Heart left ventricle (tissue), 16 donors: Measurements from ENCODE around the gene HLF. TPM values are rescaled to one million over a fixed set of nuclear protein-coding genes. Genes with fewer than 3 reads are reported as not detected.
"Not testable (repeated sequence)": the region's sequence is repeated elsewhere in the genome, so short reads cannot be mapped to it uniquely, and the experiment has no call there.

Experiments used
- ATAC-seq, 4 donors: fragments of 200-7000 bp; cut with Tn5 transposase; one replicate each; pipeline ENCODE4 v1.9.1; 2020 to 2022; ENCODE audit warnings: moderate library complexity in 4 of 4, mild to moderate bottlenecking in 3 of 4, moderate number of reproducible peaks in 1 of 4
- DNase-seq, 5 donors: peaks; one replicate each; pipeline ENCODE4 v3.0.0-alpha.2; 2020
- H3K27ac ChIP-seq, 12 donors: fragments of 200-600 bp; sonication (generic) in 4 of 12; one replicate each; pipeline versions ENCODE4 v1.5.0 to v1.8.0; 2016 to 2022; ENCODE audit warnings: mild to moderate bottlenecking in 2 of 12
- H3K27me3 ChIP-seq, 9 donors: fragments of 200-600 bp; sonication (generic) in 2 of 9; one replicate each; pipeline versions ENCODE4 v1.5.1 to v1.8.0; 2016 to 2022; ENCODE audit warnings: mild to moderate bottlenecking in 3 of 9
- H3K36me3 ChIP-seq, 9 donors: fragments of 200-600 bp; sonication (generic) in 2 of 9; one replicate each; pipeline versions ENCODE4 v1.5.0 to v1.8.0; 2018 to 2022; ENCODE audit warnings: mild to moderate bottlenecking in 2 of 9
- H3K4me1 ChIP-seq, 12 donors: fragments of 200-600 bp; sonication (generic) in 4 of 12; one replicate each; pipeline versions ENCODE4 v1.5.0 to v1.8.0; 2016 to 2022; ENCODE audit warnings: mild to moderate bottlenecking in 3 of 12
- H3K4me3 ChIP-seq, 12 donors: fragments of 200-600 bp; sonication (generic) in 4 of 12; one replicate each; pipeline versions ENCODE4 v1.5.0 to v1.8.0; 2017 to 2022; ENCODE audit warnings: mild to moderate bottlenecking in 9 of 12, moderate library complexity in 4 of 12
- H3K9me3 ChIP-seq, 12 donors: fragments of 200-600 bp; sonication (generic) in 4 of 12; one replicate each; pipeline versions ENCODE4 v1.5.0 to v1.8.0; 2016 to 2022; ENCODE audit warnings: mild to moderate bottlenecking in 1 of 12
- CTCF ChIP-seq, 12 donors: fragments of 200-600 bp; sonication (generic) in 4 of 12; IDR thresholded peaks; one replicate each; pipeline versions ENCODE4 v1.5.0 to v1.8.0; 2018 to 2022; ENCODE audit warnings: antibody characterized with exemption in 12 of 12, mild to moderate bottlenecking in 5 of 12
- POLR2A ChIP-seq, 2 donors: fragments of 450-650 bp; IDR thresholded peaks; one replicate each; pipeline ENCODE4 v1.6.1; 2017; ENCODE audit warnings: antibody characterized with exemption in 2 of 2, mild to moderate bottlenecking in 2 of 2, moderate library complexity in 2 of 2
- WGBS, 4 donors: extraction: QIAGEN DNeasy Blood & Tissue Kit in 2 of 4; methylation state at CpG; one replicate each; pipeline versions ENCODE4 v1.1.5 to v1.1.7; 2013 to 2018; 5-methylcytosine and 5-hydroxymethylcytosine counted together
- intact Hi-C, 10 donors: fragments of 100-400 bp; cut with DNase I; formaldehyde crosslinking; loops; one replicate each; pipeline versions ENCODE4 v1.11.1 to v1.14.2; 2022
- polyA plus RNA-seq, 2 donors: library from polyadenylated mRNA; stranded (reverse); fragments of 200-250 nt; gene quantifications; one replicate each; pipeline ENCODE4 v1.2.3, GENCODE V29; 2013
- total RNA-seq, 9 donors: library from RNA; depleted of rRNA in 2 of 9; stranded (reverse); fragments of >200 nt in 2 of 9; fragmentation: NEBNext Ultra II Directional in 3 of 9; extraction: Animal tissue kit (Norgen Biotek cat#: 25700) in 3 of 9; gene quantifications; one replicate each; pipeline versions ENCODE4 v1.1.0 to v1.2.4, GENCODE V29; 2016 to 2023
- donor health status: ischemic (EF 13 %, LVEDD 7.1; RV severe dilation, severe dysfunction).
- donor health status: healthy with polysubstance abuse.
- donor health status: DM: no; HTN: yes; CAD: no.
- donor health status: DM: no; HTN: no; CAD: no.
- donor health status: ischemic (EF 25% LVEDD 6.9; RV normal size, moderate dysfunction).
- donor health status: ischemic (EF 25% LVEDD 5.7; RV mildly dilated, moderate dysfunction).
- donor health status: healthy.
- donor health status: DM: yes; HTN: yes; CAD: no.
- donor health status: ischemic (EF 35%, LVEDD 5.7; RV mildly dilated, moderate dysfunction).
- donor health status: nonischemic (EF 11% LVEDD 7.7; RV severe dilation, severe dysfunction).
- donor health status: DM: yes; HTN: yes; CAD: no.
- donor health status: PGD.
- donor health status: ischemic (EF 29% LVEDD 5.4; RV normal size, mild dysfunction).
- donor health status: nonischemic (EF 23%, LVEDD 6.1; RV moderate dilation, normal function).

HLF gene
- total and polyA plus RNA-seq, 11 donors, result 5.3 to 46.3 (median 23.8) TPM

- 61 to 71% (median 69%) methylated on average over 4 of the region's 4 CpGs for WGBS, 4 donors
- ATAC-seq, result no peak
Observed at GRCh38 chr17:55327225-55328088, 62.7 kb downstream of the HLF start.

GRCh38 chr17:55328514-55328913 lies 63.8 kb downstream of the HLF start:
- H3K4me1 ChIP-seq, H3K27me3 ChIP-seq, H3K9me3 ChIP-seq, ATAC-seq, H3K4me3 ChIP-seq, H3K27ac ChIP-seq, DNase-seq, H3K36me3 ChIP-seq, intact Hi-C loops: not testable (repeated sequence)
- 73 to 82% (median 75%) methylated on average over 2 of the region's 2 CpGs for WGBS, 4 donors

More at GRCh38 chr17:55327225-55328088, 62.7 kb downstream of the HLF start:
- no peak for DNase-seq
- TF ChIP-seq POLR2A (IDR thresholded peaks at IDR 0.05), result no peak
- TF ChIP-seq CTCF (IDR thresholded peaks at IDR 0.05), result no peak
- Histone ChIP-seq H3K27me3 (no peaks in the 10 kb centered on the region), H3K9me3 (no peaks in the 10 kb centered on the region), H3K27ac (no peak overlapping the region), H3K4me3 (no peak overlapping the region), H3K36me3 (peaks cover 0 to 12% (median 0%) of the 10 kb centered on the region in 9 donors), H3K4me1 (no peaks in the 10 kb centered on the region)
- intact Hi-C loops, result no loop called here

GRCh38 chr17:55330344-55330933 lies 65.7 kb downstream of the HLF start:
- H3K4me1 ChIP-seq, result no peaks in the 10 kb centered on the region
- no peaks in the 10 kb centered on the region for H3K36me3 ChIP-seq
- intact Hi-C loops, result no loop called here
- H3K4me3 ChIP-seq, result no peak overlapping the region
- 86 to 93% (median 93%) methylated on average over 8 of the region's 8 CpGs for WGBS, 4 donors
- H3K9me3 ChIP-seq, result no peaks in the 10 kb centered on the region
- TF ChIP-seq CTCF (IDR thresholded peaks at IDR 0.05), result no peak
- no peak for TF ChIP-seq POLR2A (IDR thresholded peaks at IDR 0.05)
- H3K27ac ChIP-seq, result no peak overlapping the region
- ATAC-seq, result no peak
- no peaks in the 10 kb centered on the region for H3K27me3 ChIP-seq
- DNase-seq, result no peak

- no peak overlapping the region for H3K4me3 ChIP-seq
- no peaks in the 10 kb centered on the region for H3K27me3 ChIP-seq
- no peaks in the 10 kb centered on the region for H3K4me1 ChIP-seq
- no peak for ATAC-seq
- intact Hi-C loops, result no loop called here
- H3K9me3 ChIP-seq, result no peaks in the 10 kb centered on the region
- DNase-seq, result no peak
- WGBS, 4 donors, result 82 to 89% (median 84%) methylated on average over 15 of the region's 15 CpGs
- H3K36me3 ChIP-seq, result no peaks in the 10 kb centered on the region
- H3K27ac ChIP-seq, result no peak overlapping the region
- TF ChIP-seq POLR2A (IDR thresholded peaks at IDR 0.05), result no peak
- no peak for TF ChIP-seq CTCF (IDR thresholded peaks at IDR 0.05)
Observed at GRCh38 chr17:55332296-55333041, 67.7 kb downstream of the HLF start.
